NCI-H1436 treated with DMSO at 0.1 percent for 48 hours (cell line): ENCODE results near the gene TANK.
"Not testable (repeated sequence)": the region's sequence is repeated elsewhere in the genome, so short reads cannot be mapped to it uniquely, and the experiment has no call there.

Experiments
- DNase-seq: peaks from one replicate; lab custom pipeline; 2025; lab: John Stamatoyannopoulos, UW

The TANK gene

GRCh38 chr2:161279230-161279815 is 119.1 kb downstream of the TANK start:
- not testable (repeated sequence) for DNase-seq

DNA sequence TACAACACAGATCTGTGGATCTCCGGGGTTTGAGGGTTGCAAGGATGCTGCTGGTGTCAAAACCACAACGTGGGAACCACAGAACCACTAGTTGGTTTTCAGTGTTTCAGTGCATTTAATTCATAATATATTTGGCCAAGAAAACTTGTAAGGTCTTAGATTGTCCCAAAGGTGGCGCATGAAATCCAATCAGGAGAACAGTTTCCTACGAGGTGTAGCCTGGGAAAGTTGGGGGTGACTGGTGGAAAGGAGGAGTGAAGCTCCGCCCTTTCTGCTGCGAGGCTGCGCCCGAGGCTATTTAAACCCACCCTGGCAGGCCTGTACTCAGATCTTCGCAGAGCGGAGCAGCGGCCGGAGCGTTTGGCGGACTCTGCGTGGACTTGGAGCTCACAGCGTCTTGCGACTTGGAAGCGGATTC is 120.7 kb downstream of the TANK start:
- not testable (repeated sequence) for DNase-seq

- DNase-seq, result not testable (repeated sequence)
Measured at GRCh38 chr2:161281615-161282310, 121.5 kb downstream of the TANK start.

- not testable (repeated sequence) for DNase-seq
Measured at GRCh38 chr2:161282311-161282644, 122.0 kb downstream of the TANK start.

DNA sequence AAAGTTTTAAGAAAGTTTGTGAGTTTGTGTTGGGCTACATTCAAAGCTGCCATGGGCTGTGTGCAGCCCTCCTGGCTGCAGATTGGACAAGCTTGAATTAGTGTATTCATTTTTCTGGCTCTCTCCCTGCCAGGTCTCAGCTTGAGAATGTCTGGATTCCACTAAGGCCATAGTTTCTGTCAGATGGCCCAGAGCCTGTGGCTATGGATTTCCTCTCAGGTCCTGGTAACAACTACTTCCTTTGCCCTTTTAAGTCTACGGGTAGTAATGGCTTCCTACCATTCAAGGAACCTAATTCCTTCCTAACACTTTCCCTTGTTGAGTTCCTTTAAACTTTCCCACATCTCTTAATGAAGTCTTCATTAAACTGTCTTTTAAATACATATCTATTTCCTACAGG is 123.7 kb downstream of the TANK start:
- DNase-seq, result no peak
